Measurements from ENCODE around the gene NAA40.
A peak's percentile ranks its signal among the peaks of the same experiment; 100 is the strongest.

NAA40 gene

DNA sequence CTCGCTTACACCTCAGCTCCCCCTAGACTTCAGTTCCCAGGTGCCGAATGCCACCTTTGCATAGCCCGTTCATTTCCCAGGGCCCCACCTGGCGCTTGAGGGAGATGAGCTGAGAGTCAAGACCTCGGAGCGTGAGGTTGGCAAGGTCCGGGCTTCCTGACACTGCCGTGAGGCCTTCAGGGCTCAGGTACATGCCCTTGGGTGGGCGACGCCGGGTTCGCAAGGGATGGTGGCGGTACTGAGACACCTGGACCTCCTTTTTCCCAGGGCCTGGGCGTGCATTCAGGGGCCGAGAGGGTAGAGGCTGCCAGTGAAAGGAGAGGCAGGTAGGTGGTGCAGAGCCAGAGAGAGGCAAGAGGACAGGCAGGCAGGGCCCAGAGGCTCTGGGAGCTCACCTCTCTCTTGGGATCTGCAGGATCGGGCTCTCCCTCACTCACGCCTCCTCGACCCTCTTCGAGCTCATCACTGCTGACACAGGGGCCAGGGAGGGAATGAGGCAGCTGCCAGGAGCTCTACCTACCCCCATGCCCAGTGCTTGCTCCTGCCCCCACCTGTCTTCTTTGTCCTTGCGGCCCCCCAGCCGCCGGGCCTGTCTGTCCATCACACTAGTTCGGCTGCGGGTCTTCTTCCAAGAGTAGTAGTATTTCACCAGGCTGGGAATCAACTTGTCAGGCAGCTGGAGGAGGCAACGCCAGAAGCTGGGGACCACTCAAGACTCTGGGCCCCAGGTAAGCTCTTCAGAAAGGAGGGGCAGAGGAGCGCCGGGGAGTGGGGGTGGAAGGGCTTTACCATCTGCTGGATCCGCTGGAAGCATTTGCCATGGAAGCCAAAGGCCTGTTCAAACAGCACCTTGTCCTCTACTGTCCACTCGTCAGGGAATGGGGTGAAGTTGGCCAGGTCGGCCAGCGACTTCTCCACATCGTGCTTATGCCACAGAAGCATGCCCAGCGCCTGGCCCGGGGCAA is 24.7 kb upstream of the NAA40 start:
- DNase-seq: no peak

DNA sequence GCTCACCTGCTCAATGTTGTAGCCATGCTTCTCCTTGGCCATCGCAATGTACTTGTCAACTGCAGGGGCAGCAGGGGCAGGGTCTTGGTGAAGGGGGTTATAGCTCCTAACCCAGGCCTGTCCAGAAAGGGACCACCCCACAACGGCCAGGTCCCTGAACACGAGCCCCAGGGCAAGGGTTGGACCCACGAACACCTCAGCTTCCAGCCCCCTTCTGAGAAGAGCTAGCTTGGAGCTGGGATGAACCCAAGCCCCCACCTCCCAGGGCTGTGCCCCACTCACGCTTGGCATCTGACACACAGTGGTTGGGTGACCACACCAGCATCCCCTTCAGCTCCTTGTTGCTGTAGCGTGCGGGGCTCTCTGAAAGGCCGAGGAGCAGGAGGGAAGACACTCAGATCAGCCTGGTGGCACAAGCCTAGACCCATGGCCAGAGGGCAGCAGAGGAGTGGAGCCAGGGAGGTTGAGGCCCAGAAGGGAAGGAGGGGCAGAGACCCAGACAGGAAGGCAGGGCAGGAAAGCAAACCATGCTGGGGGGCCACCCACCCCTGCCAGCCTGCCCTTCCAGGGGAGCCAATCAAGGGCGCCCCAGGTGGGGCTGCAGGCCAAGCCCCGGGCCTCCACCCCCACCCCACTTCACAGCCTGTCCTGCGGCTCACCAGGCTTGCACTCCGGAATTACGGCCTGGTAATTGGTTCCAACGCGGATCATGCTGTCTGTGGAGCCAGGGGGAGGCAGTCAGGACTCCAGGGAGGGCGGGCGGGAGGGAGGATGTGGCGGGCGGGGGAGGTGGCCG is 23.7 kb upstream of the NAA40 start:
- no peak for DNase-seq

DNA sequence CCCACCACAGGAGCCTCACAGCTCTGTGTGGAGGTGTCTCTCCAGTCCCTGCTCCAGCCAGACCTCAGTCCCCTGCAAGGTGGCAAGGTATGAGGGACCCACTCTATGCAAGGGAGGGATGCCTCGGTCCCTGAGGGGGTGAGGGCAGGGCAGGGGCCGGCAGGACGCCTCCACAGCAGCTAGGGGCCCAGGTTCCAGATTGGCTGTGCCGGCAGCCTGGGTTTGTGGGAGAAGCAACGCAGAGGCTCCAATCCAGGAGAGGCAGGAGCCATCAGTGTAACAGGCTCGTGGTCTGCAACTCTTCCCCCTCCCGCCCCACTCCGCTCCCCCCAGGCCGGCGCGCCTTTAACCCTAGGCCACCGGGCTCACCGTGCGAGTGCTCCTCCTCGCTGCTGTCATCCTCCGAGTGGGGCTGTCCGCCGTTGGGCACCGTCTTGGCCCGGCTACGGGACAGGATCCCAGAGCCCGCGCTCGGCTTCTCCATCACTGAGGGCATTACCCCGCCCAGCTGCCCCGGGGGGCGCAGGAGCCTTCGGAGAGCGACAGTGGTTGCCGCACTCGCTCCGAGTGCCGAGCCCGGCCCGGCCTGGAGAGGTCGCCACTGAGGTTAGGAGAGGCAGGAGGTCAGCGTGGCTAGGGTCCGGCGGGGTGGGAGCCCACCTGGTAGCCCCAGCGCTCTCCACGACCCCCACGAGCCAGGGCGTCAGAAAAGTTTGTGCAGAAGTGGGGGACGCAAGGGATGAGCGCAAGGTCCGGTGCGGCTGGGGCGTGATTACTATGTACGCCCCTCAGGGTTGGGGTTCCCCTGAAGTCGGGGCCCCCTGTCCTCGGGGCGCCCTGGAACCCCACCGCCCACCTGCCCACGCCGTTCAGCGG is 22.6 kb upstream of the NAA40 start:
- DNase-seq: no peak

DNA sequence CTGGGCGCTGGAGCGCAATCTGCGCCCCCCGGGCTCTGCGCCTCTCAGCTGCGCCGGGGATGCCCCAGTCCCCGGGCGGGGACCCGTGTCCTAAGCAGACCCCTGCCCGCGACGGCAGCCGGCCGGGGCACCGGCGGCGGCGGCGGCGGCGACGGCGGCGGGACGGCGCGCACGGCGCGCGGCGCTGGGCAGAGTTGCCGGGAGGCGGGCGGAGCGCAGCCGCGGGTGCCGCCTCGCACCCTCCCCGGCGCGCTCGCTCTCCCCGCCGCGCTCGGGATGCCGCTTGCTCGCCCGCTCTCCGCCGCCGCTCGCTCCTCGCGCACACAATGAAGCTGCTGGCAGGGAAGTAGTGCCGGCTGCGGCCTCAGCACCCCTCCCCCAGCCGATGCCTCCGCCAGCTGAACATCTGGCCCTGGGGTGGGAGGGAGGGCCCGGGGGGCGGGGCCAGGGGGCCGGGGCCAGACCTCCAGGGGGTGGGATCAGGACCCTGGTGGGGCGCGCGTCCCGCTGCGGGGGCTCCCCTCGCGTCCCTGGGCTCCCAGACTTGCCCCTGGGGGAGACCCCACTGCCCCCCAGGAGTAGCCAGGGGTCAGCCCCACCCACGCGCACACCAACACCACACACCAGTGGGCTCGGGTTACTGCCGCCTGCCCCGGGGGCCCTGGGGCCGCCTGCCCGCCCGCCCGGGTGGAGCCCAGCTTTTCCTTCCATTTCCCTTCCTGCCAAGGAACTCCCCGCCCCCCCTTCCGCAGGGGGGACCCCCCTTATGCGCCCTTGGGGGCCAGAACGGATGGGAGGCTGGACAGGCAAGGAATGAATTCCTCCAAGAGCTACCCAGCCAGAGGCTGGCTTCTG is 21.7 kb upstream of the NAA40 start, which contains the start of gene RCOR2:
RCOR2 (minus strand) TSS at position 328 of the 855 bp plus-strand sequence. CDS start 708 bp downstream, outside the sequence.
- peak; percentile 68 for DNase-seq

DNA sequence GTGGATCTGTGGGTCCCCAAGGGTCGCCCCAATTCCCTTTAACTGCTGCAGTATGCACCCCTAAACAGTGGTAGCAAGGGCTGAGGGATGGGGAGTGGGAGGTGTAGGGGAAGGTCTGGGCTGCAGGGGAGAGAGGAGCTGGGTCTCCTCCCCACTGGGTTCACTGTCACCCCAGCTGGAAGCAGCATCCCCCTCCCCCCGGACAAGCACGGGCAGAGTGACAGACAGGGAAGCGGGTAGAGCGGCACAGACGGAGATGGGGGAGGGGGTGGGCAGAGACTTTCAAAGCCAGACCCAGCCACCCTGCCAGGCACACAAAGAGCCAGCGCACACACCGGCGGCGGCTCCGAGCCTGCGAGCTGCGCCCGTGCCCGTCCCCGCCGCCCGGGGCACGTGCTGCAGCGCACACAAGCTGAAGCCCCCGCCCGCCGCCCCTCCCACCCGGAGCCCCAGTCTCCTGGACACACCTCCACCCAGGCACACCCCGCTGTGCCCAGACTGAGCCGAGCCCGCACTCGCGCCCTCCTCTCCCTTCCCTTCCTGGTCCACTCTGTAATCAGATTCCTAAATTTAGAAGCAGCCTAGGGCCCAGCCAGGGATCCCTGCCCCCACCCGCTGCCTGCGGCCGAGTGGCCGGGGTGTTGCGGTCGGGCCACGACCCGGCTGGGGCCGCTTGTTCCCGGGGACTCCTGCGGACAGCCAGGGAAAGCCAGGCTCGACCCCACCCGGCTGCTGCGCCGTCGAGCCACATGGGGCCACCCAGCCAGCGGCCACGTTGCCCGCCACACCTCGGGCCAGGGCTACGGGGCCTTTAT is 20.9 kb upstream of the NAA40 start:
- no peak for DNase-seq

DNA sequence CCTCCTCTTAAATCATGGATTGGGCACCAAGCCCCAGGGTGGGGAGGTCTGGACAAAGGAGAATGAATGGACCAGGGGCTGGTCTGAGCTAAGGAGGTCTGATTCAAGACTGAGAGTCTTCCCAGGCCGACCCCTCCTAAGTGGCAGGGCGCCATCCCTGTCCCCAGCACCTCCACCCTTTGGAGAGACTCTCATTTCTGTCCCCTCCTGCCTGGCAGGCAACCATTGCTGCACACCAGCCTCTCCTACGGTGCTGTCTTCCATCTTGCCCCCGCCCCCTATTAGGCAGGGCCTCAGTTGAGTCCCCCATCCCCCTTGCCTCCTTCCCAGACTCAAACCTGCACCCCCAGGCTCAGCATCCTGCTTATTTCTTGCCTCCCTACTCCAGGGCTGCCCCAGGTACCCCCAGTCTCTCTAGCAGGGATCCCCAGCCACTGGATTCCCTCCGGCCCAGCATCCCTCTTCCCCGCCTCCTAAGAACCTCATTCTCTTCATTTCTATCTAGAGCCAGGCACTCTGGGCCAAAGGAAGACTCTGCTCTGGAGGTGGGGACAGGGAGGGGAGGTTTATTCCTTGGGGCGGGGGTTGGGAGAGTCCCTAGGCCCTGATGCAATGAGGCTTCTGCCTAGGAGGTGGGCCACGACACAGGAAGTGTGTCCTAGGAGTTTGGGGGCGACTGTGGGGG is 20.2 kb upstream of the NAA40 start:
- DNase-seq: no peak

DNA sequence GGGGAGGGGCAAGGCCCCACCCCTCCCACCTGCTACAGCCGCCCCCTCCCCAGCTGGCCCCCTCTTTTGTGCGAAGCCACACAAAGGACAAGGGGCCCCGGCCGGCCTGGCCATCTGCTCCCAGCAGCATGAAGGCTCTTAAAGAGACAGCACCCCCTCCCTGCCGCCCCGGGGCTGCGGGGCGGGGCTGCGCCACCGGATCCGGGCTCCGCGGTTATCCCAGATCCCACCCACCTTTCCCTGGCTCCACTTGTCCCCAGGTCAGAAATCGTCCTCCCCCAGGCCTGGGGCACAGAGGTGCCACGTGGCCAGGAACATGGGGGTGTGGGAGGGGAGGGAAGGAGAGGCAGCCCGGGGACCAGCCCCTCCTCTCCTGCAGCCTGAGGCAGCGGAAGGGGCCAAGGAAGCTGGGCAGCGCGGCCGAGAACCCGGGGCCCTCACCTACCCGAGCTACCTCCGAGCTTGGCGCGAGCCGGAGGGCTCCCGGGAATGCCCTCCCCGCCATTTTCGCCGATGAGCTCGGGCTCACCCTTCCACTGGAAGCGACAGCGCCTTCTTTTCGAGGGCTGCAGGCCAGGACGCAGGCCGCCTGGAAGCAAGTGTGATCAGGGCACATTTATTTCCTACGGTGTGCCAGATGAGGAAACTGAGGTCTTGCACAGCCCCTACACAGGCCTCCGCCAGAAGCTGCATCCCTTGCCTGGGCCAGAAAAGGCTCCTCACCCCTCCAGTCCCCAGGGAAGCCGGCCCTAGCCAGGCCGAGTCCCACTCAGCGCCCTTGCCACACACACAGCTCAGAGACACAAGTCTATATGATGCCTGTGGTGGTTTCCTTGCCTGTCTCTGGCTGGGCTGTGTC is 19.3 kb upstream of the NAA40 start:
- DNase-seq: no peak

DNA sequence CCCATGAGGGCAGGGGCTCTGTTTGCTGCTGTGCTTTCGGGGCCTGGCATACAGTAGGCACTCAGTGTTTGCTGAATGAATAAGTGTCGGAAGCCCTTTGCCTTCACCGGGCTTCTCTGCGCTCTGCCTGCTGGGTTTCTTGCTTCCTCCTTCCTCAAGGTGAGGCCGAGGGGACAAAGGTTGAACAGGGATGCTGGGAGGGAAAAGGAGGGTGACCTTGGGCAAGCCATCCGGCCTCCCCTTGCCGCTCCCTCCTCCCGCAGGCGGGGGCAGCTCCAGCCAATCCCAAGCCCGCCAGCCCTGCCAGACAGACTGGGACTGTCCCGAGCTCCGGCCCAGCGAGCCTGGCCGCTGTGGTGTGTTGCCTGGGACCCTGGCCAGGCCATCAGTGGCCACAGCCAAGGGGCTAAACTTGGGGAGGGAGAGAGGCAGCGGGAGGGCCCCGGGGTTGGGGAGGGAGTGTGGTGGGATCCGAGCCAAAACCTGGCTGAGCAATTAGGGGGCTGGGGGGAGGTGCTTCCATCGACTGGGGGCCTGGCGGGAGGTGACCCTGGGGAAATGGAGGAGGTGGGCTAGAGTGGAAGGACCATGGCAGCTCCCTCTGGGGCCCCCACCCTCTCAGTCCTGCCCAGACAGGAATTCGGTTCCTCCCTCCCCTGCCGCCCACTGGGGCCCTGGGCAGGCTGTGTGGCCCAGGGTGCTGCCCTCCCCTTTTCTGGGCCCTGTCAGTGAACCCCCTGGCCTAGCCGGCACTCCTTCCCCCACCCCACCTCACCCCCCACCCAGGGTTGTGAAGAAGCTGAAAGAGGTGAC is 18.5 kb upstream of the NAA40 start:
- no peak for DNase-seq

DNA sequence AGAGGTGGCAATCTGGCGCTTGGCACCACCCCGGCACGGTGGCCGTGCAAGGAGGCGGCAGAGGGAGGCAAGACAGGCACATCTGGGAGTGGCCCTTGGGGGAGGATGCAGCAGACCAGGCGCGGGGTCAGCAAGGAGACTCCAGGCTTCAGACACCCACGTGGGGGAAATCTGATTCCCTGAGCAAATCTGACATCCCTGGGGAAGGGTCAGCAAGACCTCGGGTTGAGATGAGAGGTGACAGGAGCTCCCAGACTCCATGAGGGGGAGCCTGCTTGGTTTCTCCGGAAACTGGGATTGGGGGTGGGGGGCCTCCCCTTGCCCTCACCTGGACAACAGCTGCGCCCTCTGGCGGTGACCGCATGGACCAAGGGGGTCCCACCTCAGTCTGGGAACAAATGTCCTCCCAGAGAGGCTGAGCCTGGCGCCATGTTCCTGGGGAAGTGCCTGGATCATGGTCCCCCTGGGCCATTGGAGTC is 17.8 kb upstream of the NAA40 start:
- no peak for DNase-seq

DNA sequence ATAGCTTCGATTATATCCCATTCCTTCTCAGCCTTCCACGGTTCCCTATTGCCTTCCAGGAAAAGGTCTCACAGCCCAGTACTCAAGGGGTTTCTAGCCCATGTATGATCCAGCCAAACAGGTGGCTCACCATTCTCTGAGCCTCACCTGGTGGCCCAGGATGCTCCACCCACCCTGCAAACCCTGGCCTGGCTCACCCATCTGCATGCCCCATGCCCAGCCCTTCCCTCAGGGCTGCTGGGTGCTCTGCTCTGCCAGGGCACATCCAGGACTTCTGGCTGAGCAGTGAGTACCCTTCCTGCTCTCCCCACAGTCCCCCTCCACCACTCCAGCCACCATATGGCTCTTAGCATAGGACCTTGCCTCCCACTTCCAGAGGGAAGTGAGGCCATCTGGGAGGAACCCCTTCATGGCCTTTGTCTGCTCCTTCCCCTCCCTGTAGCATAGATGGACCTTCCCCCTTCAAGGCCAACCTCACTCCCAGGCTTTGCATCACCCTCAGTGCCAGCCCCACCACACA is 16.1 kb upstream of the NAA40 start:
- no peak for DNase-seq

DNA sequence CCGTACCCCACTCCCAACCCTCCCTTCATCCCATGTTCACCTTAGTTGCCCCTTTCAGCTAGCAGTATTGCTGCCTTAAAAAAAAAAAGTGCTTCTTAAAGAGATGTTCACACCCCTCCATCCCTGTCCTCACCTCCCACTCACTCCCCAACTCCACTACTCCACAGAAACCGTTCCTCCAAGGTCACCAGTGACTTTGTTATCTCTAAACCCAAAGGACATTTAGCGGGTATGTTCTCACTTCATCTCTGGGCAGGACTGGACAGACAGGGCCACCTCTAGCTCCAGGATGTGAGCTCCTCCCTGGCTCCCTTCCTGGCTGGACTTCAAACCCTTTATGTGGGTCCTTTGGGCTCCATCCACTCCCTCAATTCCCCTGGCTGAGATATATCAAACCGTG is 15.5 kb upstream of the NAA40 start:
- no peak for DNase-seq

DNA sequence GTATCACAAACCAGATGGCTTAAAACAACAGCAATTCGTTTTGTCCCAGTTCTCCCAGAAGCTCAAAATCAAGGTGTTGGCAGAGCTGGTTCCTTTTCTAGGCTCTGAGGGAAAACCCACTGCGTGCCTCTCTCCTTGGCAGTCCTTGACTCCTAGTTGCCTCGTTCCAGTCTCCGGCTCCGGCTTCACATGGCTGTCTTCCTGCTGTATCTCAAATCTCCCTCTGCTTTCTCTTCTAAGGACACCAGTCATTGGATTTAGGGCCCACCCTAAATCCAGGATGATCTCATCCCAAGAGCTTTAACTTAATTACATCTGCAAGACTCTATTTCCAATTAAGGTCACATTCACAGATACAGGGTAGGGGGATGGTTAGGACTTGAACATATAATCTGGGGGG is 9.2 kb upstream of the NAA40 start:
- DNase-seq: no peak

DNA sequence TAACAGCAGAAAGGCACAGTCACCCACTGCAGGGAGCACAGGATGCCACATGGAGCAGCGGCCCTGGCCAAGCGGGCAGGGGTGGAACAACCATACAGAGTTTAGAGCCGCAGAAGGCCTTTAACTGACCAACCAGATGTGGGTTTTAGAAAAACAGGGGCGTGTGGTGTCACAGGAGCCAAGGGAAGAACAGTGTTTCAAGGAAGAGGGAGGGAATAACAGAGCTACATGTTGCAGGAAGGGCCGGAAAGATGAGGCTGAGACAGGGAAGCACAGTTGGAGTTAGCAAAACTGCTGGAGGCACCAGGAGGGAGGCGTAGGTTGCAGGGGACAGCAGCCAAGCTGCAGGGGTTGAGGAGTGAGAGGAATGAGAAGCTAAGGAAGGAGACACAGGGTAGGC is 7.8 kb upstream of the NAA40 start:
- no peak for DNase-seq

DNA sequence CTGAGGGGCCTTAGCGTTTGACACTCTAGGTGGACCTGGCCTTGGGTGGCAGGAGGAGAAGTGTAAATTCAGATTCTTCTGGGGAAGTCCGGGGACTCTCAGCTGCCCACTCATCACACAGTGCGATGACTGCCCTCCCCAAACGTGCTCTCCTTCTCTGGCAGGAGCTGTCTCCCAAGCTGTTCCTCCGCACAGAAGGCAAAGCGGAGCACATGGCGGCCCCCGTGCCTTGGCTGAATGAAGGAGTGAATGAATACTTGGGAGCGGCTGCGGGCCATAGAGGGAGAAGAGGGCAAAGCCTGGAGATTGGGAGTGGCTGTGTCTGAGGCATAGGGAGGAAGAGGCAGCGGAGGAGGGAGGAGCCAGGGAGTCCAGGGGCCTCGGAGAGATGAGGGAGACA is 6.9 kb upstream of the NAA40 start:
- no peak for DNase-seq

DNA sequence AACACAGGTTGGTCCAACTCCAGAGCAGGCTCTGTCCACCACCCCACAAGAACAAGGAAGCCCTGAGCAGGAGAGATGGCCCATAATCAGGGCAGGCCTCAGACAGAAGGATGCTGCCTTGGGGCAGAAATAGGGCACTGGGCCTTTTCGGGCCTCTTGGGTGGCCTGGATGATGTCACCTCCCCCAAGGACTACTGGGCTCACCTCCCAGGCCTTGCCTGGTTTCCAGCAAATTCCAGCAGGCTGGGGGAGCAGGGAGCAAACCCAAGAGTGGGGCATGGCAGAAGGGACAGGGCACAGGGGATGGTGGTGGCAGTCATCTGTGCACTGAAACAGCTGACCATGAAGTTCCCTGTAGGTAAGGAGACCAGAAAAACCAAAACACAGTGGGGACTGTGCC is 5.3 kb upstream of the NAA40 start:
- no peak for DNase-seq

DNA sequence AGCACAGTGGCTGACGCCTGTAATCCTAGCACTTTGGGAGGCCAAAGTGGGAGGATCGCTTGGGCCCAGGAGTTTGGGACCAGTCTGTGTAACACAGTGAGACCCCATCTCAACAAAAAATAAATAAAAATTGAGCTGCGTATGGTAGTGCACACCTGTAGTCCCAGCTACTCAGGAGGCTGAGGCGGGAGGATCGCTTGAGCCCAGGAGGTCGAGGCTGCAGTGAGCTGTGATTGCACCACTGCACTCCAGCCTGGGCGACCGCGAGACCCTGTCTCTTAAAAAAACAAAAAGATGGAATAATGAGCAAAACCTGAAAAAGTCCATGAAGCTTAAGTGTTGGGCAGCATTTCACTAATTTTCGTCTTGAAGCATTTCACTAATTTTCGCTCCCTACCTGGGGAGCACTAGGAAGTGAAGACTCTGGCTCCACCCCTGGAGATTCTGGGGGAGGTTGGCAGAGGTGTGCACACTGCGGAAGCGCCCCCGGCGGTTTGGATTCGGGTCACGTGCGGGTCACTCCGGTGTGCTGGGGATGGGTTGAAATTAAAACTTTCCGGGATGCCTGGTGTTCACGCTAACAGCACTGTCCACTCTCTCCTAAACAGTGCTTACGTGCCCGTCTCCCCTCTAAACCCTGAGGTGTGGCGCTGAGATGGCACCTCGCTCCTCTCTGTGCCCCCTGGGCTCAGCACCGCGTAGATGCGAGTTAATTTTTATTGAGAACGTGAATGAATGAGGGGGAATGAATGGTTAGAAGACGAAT is 906 bp upstream of the NAA40 start:
- no peak for DNase-seq

DNA sequence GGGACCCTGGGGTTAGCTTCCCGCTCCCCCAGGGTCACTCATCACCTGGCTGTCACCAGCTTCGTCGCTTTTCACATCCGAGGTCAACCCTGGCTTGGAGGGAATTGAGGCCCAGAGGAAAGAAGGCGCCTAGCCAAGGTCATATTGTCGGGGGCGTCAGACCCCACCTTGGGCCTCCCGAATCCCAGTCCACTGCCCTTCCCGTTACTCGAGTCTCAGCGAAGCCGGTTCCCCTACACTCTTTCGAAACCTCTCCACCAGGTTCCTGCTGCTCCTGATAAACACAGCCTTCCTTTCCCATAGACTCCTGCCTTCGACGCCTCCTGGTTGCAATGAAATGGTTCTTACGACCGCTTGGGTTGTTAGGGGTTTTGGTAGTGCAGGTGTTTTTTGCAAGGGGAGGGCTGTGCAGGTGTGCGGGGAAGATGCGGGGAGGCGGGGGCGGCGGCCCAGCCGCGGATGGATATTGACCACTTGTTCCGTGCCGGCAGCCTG is 642 bp downstream of the NAA40 start:
- DNase-seq: no peak
